Endothelial cell of umbilical vein (primary cell): ENCODE results near the gene TOLLIP.

Source experiments
- CTCF ChIP-seq, 2 donors: IDR thresholded peaks; 1 replicate in 1 of 2; 2 replicates in 1 of 2; pipeline ENCODE4 v1.5.1; 2011; ENCODE audit warnings: low read length in 2 of 2, mild to moderate bottlenecking in 2 of 2, moderate library complexity in 2 of 2, control low read depth in 1 of 2, inconsistent platforms in 1 of 2, low read depth in 1 of 2; ENCODE audit not compliant: insufficient read depth in 1 of 2; ENCODE audit errors: extremely low read depth in 1 of 2
- EZH2 ChIP-seq: IDR thresholded peaks from 2 replicates; pipeline ENCODE4 v1.6.1; 2012; ENCODE audit warnings: borderline replicate concordance, low read depth, mild to moderate bottlenecking, moderate library complexity, low read length, inconsistent platforms; ENCODE audit not compliant: severe bottlenecking
- GATA2 ChIP-seq: IDR thresholded peaks from 2 replicates; pipeline ENCODE4 v1.7.0; 2011; ENCODE audit warnings: low read depth, mild to moderate bottlenecking, moderate library complexity, mixed read lengths, low read length; ENCODE audit not compliant: insufficient read length, insufficient read depth
- MYC ChIP-seq: IDR thresholded peaks from one replicate; pipeline ENCODE4 v1.6.1; 2011; ENCODE audit warnings: mild to moderate bottlenecking, low read depth, low read length
- POLR2A ChIP-seq: IDR thresholded peaks from 2 replicates; pipeline ENCODE4 v1.6.1; 2012; ENCODE audit warnings: low read depth, mild to moderate bottlenecking, control low read depth, low read length
- TF ChIP-seq, protein P1 (sequence below): IDR thresholded peaks from 2 replicates; pipeline ENCODE4 v1.6.1; 2011; ENCODE audit not compliant: insufficient read depth, insufficient read length

DNA sequence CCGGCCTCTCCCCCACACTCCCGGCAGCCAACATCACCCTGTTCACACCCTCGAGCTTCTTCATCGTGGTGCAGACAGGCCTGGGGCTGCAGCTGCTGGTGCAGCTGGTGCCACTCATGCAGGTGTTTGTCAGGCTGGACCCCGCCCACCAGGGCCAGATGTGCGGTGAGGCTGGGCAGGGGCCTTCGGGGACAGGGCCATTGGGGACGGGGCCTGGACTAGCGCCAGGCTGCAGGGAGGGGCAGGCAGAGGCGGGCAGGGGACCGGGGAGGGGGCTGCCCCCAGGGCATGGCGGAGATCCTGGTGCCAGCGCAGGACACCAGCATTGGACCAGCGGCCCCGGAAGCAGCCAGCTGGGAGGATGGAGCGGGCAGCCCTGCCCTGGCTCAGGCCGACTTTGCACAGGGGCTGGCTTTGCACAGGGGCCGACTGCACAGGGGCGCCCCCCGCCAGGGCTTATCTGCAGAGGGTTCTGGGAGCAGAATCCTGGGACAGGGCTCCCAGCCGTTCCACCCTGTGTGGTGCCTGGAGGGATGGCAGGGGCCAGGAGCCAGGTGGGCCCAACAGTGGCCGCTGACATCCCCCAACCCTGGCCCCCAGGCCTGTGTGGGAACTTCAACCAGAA is 77.9 kb downstream of the TOLLIP start:
- no peak for TF ChIP-seq CTCF (IDR thresholded peaks at IDR 0.05; ENCODE audit: extremely low read depth in 1 of 2, insufficient read depth in 1 of 2, low read depth in 1 of 2, low read length in 2 of 2)
- TF ChIP-seq GATA2 = no peak
- no peak for TF ChIP-seq EZH2
- TF ChIP-seq POLR2A = no peak
- TF ChIP-seq MYC = no peak
- TF ChIP-seq, protein P1, sequence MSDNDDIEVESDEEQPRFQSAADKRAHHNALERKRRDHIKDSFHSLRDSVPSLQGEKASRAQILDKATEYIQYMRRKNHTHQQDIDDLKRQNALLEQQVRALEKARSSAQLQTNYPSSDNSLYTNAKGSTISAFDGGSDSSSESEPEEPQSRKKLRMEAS = no peak
